ENCODE results near the gene CLDN19. TPM values are rescaled to one million over a fixed set of nuclear protein-coding genes. Genes with fewer than 3 reads are reported as not detected.

Gene CLDN19, protein sequence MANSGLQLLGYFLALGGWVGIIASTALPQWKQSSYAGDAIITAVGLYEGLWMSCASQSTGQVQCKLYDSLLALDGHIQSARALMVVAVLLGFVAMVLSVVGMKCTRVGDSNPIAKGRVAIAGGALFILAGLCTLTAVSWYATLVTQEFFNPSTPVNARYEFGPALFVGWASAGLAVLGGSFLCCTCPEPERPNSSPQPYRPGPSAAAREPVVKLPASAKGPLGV
- total RNA-seq (not detected), polyA plus RNA-seq (under 1 TPM; 0.03 to 0.34 (median 0.14) TPM)
- long read RNA-seq, donor 1 = 0 reads
- long read RNA-seq, donor 2 = 0 reads

GRCh38 chr1:42739753-42740700 is at the start of gene CLDN19:
Gene CLDN19 (minus strand): TSS chr1:42740236. CDS start chr1:42740063, 173 bp downstream.
- Histone ChIP-seq H3K36me3 (ENCODE audit: insufficient read depth in 1 of 2, low read depth in 1 of 2) (no peaks in the 10 kb centered on the region), H3K27me3 (ENCODE audit: insufficient read depth in 3 of 3, low read length in 2 of 3) (no peaks in the 10 kb centered on the region), H3K9me3 (no peaks in the 10 kb centered on the region), H3K27ac (no peak within 1 kb of the TSS), H3K4me3 (no peak within 1 kb of the TSS), H3K4me1 (no peaks in the 10 kb centered on the region)
- intact Hi-C loops (cut with DNase I) = loop anchor here in 1 of 2 donors (10.0 kb wide), 1 partner anchor 585 kb away; the partner anchor contains the start of gene GUCA2B
- WGBS, 3 donors = 58 to 69% (median 59%) methylated on average over 24 to 27 of the region's 27 CpGs
- TF ChIP-seq CTCF (IDR thresholded peaks at IDR 0.05) = no peak
- DNase-seq = no peak
- no peak for ATAC-seq

DNA sequence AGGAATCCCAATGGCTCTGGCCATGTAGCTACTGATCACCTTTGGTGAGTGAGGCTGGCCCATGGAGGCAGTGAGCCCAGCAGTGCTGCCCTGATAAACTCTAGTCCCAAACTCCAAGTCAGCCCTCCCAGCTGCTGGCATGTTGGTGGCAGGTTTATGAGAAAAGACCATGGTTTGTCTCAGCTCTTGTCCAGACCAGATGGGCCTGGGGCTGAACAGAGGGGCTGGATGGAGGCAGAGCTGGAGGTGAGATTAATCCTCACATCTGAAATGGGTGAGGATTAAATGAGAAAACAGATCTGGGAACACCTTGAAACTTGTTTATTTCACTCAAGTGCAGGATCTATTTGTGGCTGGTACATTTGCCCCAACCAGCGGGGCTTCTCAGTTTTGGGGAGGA is 48.0 kb upstream of the CLDN19 start:
- TF ChIP-seq CTCF (IDR thresholded peaks at IDR 0.05) = no peak
- intact Hi-C loops (cut with DNase I) = no loop called here
- Histone ChIP-seq H3K9me3 (no peaks in the 10 kb centered on the region), H3K4me3 (no peak overlapping the region), H3K27me3 (ENCODE audit: insufficient read depth in 3 of 3, low read length in 2 of 3) (peaks cover 0 to 11% (median 2%) of the 10 kb centered on the region in 3 donors), H3K27ac (no peak overlapping the region), H3K4me1 (no peaks in the 10 kb centered on the region), H3K36me3 (ENCODE audit: insufficient read depth in 1 of 2, low read depth in 1 of 2) (peaks cover 0 to under 1% of the 10 kb centered on the region in 2 donors)
- WGBS, 3 donors = 94 to 100% (median 100%) methylated on average over 1 of the region's 1 CpG
- DNase-seq = no peak
- no peak for ATAC-seq

- TF ChIP-seq CTCF (IDR thresholded peaks at IDR 0.05) = no peak
- Histone ChIP-seq H3K27me3 (ENCODE audit: insufficient read depth in 3 of 3, low read length in 2 of 3) (peaks cover 0 to 11% (median 2%) of the 10 kb centered on the region in 3 donors), H3K36me3 (ENCODE audit: insufficient read depth in 1 of 2, low read depth in 1 of 2) (peaks cover 2 to 19% of the 10 kb centered on the region in 2 donors), H3K27ac (no peak overlapping the region), H3K4me3 (no peak overlapping the region), H3K9me3 (no peaks in the 10 kb centered on the region), H3K4me1 (no peaks in the 10 kb centered on the region)
- 49 to 70% (median 57%) methylated on average over 5 of the region's 5 CpGs for WGBS, 3 donors
- DNase-seq (no peak), ATAC-seq (peak in 1 of 4 donors; percentile 43)
- intact Hi-C loops (cut with DNase I) = no loop called here
These were observed 46.1 kb upstream of the CLDN19 start for GRCh38 chr1:42786097-42786496.

GRCh38 chr1:42784946-42785693 is 45.1 kb upstream of the CLDN19 start, which contains the start of gene TMEM269:
Gene TMEM269 (plus strand): TSS chr1:42784991. CDS start chr1:42789894, 4,903 bp downstream.
- H3K4me1 ChIP-seq = no peaks in the 10 kb centered on the region
- H3K36me3 ChIP-seq (ENCODE audit: insufficient read depth in 1 of 2, low read depth in 1 of 2) = peaks cover 2 to 28% of the 10 kb centered on the region in 2 donors
- ATAC-seq (peak; percentile 24 to 56 (median 46)), DNase-seq (peak in 1 of 2 donors; percentile 23)
- H3K9me3 ChIP-seq = no peaks in the 10 kb centered on the region
- TF ChIP-seq CTCF (IDR thresholded peaks at IDR 0.05) = no peak
- no peak within 1 kb of the TSS for H3K27ac ChIP-seq
- intact Hi-C loops (cut with DNase I) = no loop called here
- peak within 1 kb of the TSS; percentile 61 for H3K4me3 ChIP-seq
- 6 to 11% (median 7%) methylated on average over 53 to 54 of the region's 54 CpGs for WGBS, 3 donors
- H3K27me3 ChIP-seq (ENCODE audit: insufficient read depth in 3 of 3, low read length in 2 of 3) = peaks cover 0 to 11% (median 2%) of the 10 kb centered on the region in 3 donors
